SJCRH30 (cell line): ENCODE measurements around the gene PDCD1. TPM values are rescaled to one million over a fixed set of nuclear protein-coding genes. Genes with fewer than 3 reads are reported as not detected.
A peak's percentile ranks its signal among the peaks of the same experiment; 100 is the strongest.
"Not testable (repeated sequence)": the region's sequence is repeated elsewhere in the genome, so short reads cannot be mapped to it uniquely, and the experiment has no call there.

Source experiments
- DNase-seq, 2 experiments: peaks; one replicate each; pipeline ENCODE4 v3.0.0-alpha.2; 2015 to 2020
- H3K27ac ChIP-seq: fragments of 250-450 bp; sonication (Bioruptor Pico); 2 replicates; pipeline ENCODE4 v1.5.1; 2020; ENCODE audit warnings: mild to moderate bottlenecking, moderate library complexity
- H3K27me3 ChIP-seq: fragments of 250-450 bp; sonication (Bioruptor Pico); 2 replicates; pipeline ENCODE4 v1.5.1; 2020; ENCODE audit warnings: mild to moderate bottlenecking, moderate library complexity
- H3K36me3 ChIP-seq: fragments of 250-450 bp; sonication (Bioruptor Pico); 2 replicates; pipeline ENCODE4 v1.5.1; 2020; ENCODE audit warnings: mild to moderate bottlenecking, moderate library complexity
- H3K4me1 ChIP-seq: fragments of 250-450 bp; sonication (Bioruptor Pico); 2 replicates; pipeline ENCODE4 v1.5.1; 2020; ENCODE audit warnings: mild to moderate bottlenecking, moderate library complexity
- H3K4me3 ChIP-seq: fragments of 250-450 bp; sonication (Bioruptor Pico); 2 replicates; pipeline ENCODE4 v1.5.1; 2020; ENCODE audit warnings: mild to moderate bottlenecking, moderate library complexity
- H3K9me3 ChIP-seq: fragments of 250-450 bp; sonication (Bioruptor Pico); replicated peaks from 2 replicates; pipeline ENCODE4 v1.5.1; 2020; ENCODE audit warnings: mild to moderate bottlenecking, moderate library complexity
- total RNA-seq: library from RNA; depleted of rRNA; stranded (reverse); fragments of >200 nt; shearing (Covaris generic); gene quantifications from 2 replicates; pipeline ENCODE4 v1.2.3, GENCODE V29; 2014

Gene PDCD1
- total RNA-seq, 1 experiment from 2014 or later = 0.08 TPM

DNA sequence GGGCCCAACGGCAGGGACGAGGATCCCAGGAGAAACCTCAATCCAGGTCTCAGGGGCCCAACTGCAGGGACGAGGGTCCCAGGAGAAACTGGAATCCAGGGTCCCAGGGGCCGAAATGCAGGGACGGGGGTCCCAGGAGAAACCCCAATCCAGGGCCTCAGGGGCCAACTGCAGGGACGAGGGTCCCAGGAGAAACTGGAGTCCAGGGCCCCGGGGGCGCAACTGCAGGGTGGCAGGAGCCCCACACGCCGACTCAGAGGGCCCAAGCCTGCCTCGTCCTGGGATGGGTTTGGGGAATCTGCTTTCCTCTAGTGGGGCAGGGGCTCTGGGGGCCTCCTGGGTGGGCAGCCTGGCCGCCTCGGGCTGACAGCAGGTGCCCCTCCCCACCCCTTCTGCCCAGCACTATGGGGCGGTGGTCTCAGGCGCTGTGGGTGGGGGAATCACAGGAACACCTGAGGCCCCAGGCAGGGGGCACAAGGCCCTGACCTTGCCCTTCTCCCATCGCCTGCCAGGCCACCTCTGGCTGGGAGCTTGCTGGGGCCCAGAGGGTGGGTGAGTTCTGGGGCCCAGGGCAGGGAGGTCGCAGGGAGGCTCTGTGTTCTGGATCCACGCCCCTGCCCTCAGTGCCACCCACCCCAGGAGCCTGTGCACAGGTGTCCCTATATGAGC, 18.0 kb upstream of the PDCD1 start:
- no peak overlapping the region for H3K27ac ChIP-seq

GRCh38 chr2:241875754-241876527, 17.2 kb upstream of the PDCD1 start:
- H3K4me3 ChIP-seq, H3K36me3 ChIP-seq, H3K27me3 ChIP-seq, H3K4me1 ChIP-seq, H3K9me3 ChIP-seq, H3K27ac ChIP-seq: not testable (repeated sequence)
- DNase-seq = peak; percentile 66 to 71

More for the DNA sequence above, 18.0 kb upstream of the PDCD1 start:
- 0 out of 2 replicates have a peak, but pooled peaks cover 3% of the 10 kb centered on the region for H3K9me3 ChIP-seq
- H3K27me3 ChIP-seq = no peaks in the 10 kb centered on the region
- DNase-seq = no peak
- H3K4me3 ChIP-seq = no peak overlapping the region
- peaks cover 3% of the 10 kb centered on the region; the same call in 1 of the 2 replicates for H3K4me1 ChIP-seq
- no peaks in the 10 kb centered on the region for H3K36me3 ChIP-seq

DNA sequence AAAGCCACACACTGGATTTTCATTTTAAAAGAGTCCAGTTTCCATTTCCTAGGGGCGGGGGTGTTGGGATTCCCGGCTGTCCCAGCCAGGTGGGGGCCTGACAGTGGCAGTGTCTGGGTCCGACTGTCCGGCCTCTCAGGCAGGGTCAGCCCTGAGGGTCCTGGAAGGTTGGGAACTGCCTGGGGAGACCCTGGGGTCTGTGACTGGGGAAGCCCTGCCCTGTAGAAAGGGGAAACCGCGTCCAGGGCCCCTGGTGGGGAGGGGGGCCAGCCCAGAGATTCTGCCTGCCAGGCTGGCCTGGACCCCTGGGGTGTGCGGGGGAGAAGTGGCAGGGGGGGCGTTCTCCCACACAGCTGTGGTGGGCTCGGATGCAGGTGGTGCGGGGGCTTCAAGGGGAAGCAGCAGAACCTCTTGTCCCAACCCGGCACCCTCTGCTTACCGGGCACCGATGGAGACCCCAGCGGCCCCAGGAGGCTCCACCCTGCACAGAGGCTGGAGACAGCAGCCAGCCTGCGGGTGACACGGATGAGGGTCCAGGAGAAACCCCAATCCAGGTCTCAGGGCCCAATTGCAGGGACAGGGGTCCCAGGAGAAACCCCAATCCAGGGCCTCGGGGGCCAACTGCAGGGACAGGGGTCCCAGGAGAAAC, 15.7 kb upstream of the PDCD1 start:
- Histone ChIP-seq H3K9me3 (0 out of 2 replicates have a peak, but pooled peaks cover 3% of the 10 kb centered on the region), H3K4me1 (peaks cover 12% of the 10 kb centered on the region), H3K4me3 (no peak overlapping the region), H3K27ac (no peak overlapping the region), H3K36me3 (no peaks in the 10 kb centered on the region), H3K27me3 (no peaks in the 10 kb centered on the region)
- no peak for DNase-seq

DNA sequence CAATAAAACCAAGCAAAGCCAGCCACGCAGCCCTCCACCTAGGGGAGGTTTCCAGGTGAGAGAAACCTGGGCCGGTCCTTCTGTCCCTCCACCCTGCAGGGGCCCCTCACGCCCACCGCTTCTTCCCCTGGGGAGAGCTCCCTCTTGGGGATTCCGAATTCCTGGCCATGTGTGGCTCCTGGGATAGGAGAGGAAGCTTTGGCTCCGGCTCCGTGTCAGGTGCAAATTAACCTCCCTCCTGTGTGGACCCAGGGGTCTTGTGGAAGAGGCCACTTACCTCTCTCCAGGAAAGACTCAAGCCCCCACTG, 15.1 kb upstream of the PDCD1 start:
- peaks cover 16% of the 10 kb centered on the region for H3K4me1 ChIP-seq
- no peak overlapping the region for H3K27ac ChIP-seq
- H3K9me3 ChIP-seq = 0 out of 2 replicates have a peak, but pooled peaks cover 3% of the 10 kb centered on the region
- no peaks in the 10 kb centered on the region for H3K27me3 ChIP-seq
- no peaks in the 10 kb centered on the region for H3K36me3 ChIP-seq
- no peak for DNase-seq
- no peak overlapping the region for H3K4me3 ChIP-seq

GRCh38 chr2:241873081-241873802, 14.5 kb upstream of the PDCD1 start:
- Histone ChIP-seq H3K27me3 (no peaks in the 10 kb centered on the region), H3K36me3 (no peaks in the 10 kb centered on the region), H3K9me3 (0 out of 2 replicates have a peak, but pooled peaks cover 3% of the 10 kb centered on the region), H3K4me3 (no peak overlapping the region), H3K27ac (no peak overlapping the region), H3K4me1 (peaks cover 22% of the 10 kb centered on the region)
- no peak for DNase-seq

GRCh38 chr2:241872313-241872642, 13.6 kb upstream of the PDCD1 start:
- H3K4me1 ChIP-seq = peaks cover 31% of the 10 kb centered on the region
- no peaks in the 10 kb centered on the region for H3K36me3 ChIP-seq
- H3K27me3 ChIP-seq = peaks cover 4% of the 10 kb centered on the region; the same call in 1 of the 2 replicates
- H3K4me3 ChIP-seq = no peak overlapping the region
- no peak overlapping the region for H3K27ac ChIP-seq
- 0 out of 2 replicates have a peak, but pooled peaks cover 3% of the 10 kb centered on the region for H3K9me3 ChIP-seq
- no peak for DNase-seq

- Histone ChIP-seq H3K4me1 (peaks cover 36% of the 10 kb centered on the region), H3K4me3 (no peak overlapping the region), H3K9me3 (0 out of 2 replicates have a peak, but pooled peaks cover 3% of the 10 kb centered on the region), H3K27ac (no peak overlapping the region), H3K36me3 (no peaks in the 10 kb centered on the region), H3K27me3 (peaks cover 10% of the 10 kb centered on the region; the same call in 1 of the 2 replicates)
- no peak for DNase-seq
Measured at GRCh38 chr2:241871538-241872312, 13.0 kb upstream of the PDCD1 start.

DNA sequence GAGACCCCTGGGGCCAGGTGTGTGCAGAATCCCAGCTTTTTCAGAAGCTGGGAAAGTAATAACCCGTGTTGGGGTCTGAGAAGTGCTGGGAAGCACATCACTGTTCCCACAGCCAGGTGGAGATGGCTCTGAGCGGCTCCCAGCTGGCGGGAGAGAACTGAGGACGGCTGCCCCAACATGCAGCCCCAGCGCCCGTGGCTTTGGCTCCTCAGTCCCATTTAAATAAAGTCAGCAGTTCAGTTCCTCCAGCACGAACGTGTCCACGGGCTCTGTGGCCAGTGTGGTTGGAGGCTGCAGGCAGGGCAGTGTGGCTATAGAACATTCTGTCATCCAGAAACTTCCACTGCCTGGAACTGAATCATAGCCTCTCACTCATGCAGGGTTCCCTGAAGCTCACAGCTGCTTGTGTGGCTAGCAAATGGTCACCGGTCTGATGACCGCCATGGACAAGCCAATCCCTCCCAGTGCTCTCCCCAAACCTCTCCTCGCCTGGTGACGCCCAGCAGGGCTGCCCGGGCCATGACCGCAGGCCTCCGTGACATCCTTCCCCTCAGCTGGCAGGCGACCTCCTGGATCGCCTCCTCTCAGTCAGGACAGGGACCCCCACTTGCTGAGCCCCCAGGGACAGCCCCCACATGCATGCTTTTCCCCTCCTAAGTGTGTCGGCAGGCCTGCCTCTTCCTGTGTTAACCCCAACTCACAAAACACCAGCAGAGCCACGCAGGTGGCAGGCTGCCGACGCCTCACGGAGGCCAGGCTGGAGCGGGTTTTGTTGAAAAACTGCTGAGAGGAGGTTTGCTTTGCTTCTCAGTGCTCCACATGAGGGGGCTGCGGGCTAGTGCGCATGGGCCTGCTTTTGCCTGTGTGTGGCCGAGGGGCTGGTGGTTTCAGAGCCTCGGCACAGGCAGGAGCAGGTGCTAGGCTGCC, 12.2 kb upstream of the PDCD1 start:
- Histone ChIP-seq H3K9me3 (0 out of 2 replicates have a peak, but pooled peaks cover 3% of the 10 kb centered on the region), H3K27ac (no peak overlapping the region), H3K36me3 (no peaks in the 10 kb centered on the region)

GRCh38 chr2:241870081-241870541, 11.4 kb upstream of the PDCD1 start:
- H3K36me3 ChIP-seq = no peaks in the 10 kb centered on the region
- DNase-seq = no peak
- H3K27ac ChIP-seq = no peak overlapping the region
- H3K4me3 ChIP-seq = no peak overlapping the region
- 0 out of 2 replicates have a peak, but pooled peaks cover 3% of the 10 kb centered on the region for H3K9me3 ChIP-seq
- peaks cover 13% of the 10 kb centered on the region; the same call in 1 of the 2 replicates for H3K27me3 ChIP-seq
- peaks cover 36% of the 10 kb centered on the region for H3K4me1 ChIP-seq

More for the DNA sequence above, 12.2 kb upstream of the PDCD1 start:
- peaks cover 36% of the 10 kb centered on the region for H3K4me1 ChIP-seq
- peak; percentile 74 to 82 for DNase-seq
- peaks cover 13% of the 10 kb centered on the region; the same call in 1 of the 2 replicates for H3K27me3 ChIP-seq
- peak overlapping the region; percentile 3; the same call in 1 of the 2 replicates for H3K4me3 ChIP-seq

DNA sequence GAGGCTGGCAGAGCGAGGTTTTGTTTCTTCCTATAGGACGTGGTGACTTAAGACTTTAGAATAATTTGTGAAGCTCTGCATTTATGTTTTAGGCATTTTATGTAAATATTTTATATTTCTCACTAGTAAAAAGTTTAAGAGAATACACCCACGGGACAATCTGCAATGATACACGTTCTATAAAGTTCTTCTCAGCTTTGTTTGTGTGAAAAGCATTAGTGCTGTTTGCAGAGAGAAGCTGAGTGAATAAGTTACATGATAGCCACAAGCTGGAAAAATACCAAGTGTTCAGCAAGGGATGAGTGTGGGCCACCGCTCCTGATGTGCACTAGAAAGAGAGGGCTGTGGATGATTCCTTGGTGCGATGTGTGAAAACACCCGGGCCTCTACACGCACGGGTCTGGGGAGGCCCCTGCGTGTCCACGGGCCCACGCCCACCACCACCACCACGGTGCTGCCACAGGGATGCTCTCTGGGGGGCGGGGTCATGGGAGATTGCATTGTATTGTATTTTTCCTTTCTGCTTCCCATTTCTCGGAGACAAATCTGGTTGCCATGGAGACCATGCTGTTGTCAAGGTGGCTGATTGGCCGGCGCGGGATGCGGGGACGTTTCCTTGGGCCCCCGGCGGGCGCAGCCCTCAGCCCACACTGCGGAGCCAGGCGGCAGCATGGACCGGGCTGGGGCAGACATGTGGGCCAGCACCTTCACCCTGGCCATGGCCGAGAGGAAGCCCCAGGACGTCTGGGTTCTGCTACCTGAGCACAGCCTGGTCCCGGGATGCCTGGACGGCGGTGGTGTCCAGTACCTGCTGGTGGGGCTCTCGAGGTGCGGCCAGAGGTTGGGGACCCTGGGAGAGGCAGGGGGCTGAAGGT, 10.6 kb upstream of the PDCD1 start, which contains the start of gene RTP5:
Gene RTP5 (plus strand): TSS at position 643 of the 875 bp plus-strand sequence. CDS start 28 bp downstream, at position 671.
- no peak within 1 kb of the TSS for H3K27ac ChIP-seq
- H3K9me3 ChIP-seq = peaks cover 4% of the 10 kb centered on the region; the same call in 1 of the 2 replicates
- peaks cover 13% of the 10 kb centered on the region; the same call in 1 of the 2 replicates for H3K27me3 ChIP-seq
- no peaks in the 10 kb centered on the region for H3K36me3 ChIP-seq
- no peak for DNase-seq
- no peak within 1 kb of the TSS for H3K4me3 ChIP-seq
- H3K4me1 ChIP-seq = peaks cover 36% of the 10 kb centered on the region

DNA sequence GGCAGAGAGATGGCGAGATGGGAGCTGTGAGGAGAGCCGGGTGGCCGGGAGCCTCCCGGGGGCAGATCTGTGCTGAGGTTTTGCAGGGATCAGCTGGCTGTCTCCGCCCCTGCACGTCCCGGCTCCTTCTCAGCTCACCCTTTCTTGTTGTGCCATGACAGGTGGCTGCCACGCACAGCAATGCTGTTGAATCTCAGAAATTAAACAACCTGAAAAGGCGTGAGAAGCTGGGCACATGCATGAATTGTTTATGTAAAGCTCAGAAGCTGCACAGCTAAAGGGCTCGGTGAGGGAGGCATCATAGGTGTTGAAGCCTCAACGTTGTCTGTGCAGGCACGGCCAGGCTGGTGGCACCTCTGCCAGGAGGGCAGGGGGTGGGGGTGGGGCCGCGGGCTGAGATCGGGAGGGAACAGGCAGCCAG, 10.0 kb upstream of the PDCD1 start:
- peaks cover 36% of the 10 kb centered on the region for H3K4me1 ChIP-seq
- H3K4me3 ChIP-seq = no peak overlapping the region
- H3K27me3 ChIP-seq = peaks cover 13% of the 10 kb centered on the region; the same call in 1 of the 2 replicates
- DNase-seq = peak in 1 of 2 experiments; percentile 62
- no peak overlapping the region for H3K27ac ChIP-seq
- H3K9me3 ChIP-seq = peaks cover 4% of the 10 kb centered on the region; the same call in 1 of the 2 replicates
- no peaks in the 10 kb centered on the region for H3K36me3 ChIP-seq
